Measurements from ENCODE around the gene CSAG2. TPM values are rescaled to one million over a fixed set of nuclear protein-coding genes. Genes with fewer than 3 reads are reported as not detected.

CSAG2 gene, protein sequence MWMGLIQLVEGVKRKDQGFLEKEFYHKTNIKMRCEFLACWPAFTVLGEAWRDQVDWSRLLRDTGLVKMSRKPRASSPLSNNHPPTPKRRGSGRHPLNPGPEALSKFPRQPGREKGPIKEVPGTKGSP
- total RNA-seq: not detected

DNA sequence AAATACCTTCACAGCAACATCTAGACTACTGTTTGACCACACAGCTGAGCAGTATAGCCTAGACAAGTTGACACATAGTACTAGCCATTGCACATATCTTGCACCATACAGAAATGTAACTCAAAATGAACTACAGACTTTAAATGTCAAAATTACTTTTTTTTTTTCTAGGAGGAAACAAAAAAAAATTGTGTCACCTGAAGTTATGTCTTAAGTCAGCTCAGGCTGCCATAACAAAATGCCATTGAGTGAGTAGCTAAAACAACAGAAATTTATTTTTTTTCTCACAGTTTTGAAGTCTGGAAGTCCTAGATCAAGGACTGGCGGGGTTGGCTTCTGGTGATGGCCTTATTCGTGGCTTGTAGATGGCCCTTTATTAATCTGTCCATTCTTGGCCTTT is at the start of gene CSAG2:
CSAG2 (minus strand) TSS at position 101 of the 400 bp plus-strand sequence. CDS start 161 bp downstream, outside the sequence.

DNA sequence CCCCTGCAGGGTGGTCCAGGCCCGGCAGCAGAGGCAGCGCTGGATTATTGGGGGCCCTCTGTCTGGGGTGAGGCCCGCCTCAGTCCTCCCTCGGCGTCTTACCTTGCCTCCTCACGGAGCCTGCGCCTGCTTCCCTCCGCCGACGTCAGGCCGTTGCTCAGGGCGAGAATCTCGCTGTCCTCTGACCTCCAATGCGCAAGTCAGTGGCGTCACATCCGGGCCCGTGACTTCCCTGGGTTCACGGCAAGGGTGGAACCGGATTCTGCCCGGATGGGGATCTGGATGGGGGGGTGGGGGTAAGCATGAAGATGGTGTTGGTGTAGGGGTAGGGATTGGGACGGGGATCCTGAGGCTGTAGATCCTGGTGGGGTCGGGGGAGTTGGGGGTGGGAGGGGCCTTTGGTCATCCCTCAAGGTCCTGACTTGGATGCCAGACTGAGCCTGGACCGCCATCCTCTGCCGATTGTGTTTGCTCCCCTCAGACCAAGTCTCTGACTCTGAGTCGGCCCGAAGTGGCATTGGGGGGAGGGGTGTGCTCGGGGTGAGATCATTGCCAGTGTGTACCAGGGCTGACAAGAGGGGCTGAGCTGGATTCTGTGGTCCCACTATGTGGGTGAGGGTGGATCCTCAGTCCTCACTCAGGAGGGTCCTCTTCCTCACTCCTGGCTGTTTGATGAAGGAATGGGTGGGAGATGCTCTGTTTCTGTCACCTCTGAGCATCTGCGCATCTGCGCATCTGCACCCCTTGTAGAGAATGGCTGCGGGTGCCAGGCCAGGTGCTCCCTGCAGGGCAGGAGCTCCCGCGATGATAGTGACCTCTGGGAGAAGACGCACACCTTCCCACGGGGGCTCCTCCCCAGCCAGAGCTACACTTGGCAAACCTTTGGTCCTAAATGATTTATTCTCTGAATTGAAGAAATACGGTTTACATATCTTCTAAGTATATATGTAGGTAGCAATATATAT is 44.9 kb upstream of the CSAG2 start, which contains the start of gene MAGEA2:
MAGEA2 (minus strand) TSS at position 157 of the 965 bp plus-strand sequence. CDS start 2,479 bp downstream, outside the sequence.

DNA sequence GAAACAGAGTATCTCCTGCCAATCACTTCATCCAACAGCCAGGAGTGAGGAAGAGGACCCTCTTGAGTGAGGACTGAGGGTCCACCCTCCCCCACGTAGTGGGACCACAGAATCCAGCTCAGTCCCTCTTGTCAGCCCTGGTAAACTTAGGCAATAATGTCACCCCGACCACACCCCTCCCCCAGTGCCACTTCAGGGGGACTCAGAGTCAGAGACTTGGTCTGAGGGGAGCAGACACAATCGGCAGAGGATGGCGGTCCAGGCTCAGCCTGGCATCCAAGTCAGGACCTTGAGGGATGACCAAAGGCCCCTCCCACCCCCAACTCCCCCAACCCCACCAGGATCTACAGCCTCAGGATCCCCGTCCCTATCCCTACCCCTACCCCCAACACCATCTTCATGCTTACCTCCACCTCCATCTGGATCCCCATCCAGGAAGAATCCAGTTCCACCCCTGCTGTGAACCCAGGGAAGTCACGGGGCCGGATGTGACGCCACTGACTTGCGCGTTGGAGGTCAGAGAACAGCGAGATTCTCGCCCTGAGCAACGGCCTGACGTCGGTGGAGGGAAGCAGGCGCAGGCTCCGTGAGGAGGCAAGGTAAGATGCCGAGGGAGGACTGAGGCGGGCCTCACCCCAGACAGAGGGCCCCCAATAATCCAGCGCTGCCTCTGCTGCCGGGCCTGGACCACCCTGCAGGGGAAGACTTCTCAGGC is 24.3 kb upstream of the CSAG2 start, which contains the start of the genes CSAG1 and MAGEA12:
CSAG1 (minus strand) TSS at position 461 of the 715 bp plus-strand sequence. CDS start 1,261 bp downstream, outside the sequence.
MAGEA12 (plus strand) TSS at position 497 of the 715 bp plus-strand sequence. CDS start 2,405 bp downstream, outside the sequence.

DNA sequence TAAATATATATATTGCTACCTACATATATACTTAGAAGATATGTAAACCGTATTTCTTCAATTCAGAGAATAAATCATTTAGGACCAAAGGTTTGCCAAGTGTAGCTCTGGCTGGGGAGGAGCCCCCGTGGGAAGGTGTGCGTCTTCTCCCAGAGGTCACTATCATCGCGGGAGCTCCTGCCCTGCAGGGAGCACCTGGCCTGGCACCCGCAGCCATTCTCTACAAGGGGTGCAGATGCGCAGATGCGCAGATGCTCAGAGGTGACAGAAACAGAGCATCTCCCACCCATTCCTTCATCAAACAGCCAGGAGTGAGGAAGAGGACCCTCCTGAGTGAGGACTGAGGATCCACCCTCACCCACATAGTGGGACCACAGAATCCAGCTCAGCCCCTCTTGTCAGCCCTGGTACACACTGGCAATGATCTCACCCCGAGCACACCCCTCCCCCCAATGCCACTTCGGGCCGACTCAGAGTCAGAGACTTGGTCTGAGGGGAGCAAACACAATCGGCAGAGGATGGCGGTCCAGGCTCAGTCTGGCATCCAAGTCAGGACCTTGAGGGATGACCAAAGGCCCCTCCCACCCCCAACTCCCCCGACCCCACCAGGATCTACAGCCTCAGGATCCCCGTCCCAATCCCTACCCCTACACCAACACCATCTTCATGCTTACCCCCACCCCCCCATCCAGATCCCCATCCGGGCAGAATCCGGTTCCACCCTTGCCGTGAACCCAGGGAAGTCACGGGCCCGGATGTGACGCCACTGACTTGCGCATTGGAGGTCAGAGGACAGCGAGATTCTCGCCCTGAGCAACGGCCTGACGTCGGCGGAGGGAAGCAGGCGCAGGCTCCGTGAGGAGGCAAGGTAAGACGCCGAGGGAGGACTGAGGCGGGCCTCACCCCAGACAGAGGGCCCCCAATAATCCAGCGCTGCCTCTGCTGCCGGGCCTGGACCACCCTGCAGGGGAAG is 5.0 kb upstream of the CSAG2 start, which contains the start of gene MAGEA2B:
MAGEA2B (plus strand) TSS at position 814 of the 973 bp plus-strand sequence. CDS start 2,479 bp downstream, outside the sequence.

DNA sequence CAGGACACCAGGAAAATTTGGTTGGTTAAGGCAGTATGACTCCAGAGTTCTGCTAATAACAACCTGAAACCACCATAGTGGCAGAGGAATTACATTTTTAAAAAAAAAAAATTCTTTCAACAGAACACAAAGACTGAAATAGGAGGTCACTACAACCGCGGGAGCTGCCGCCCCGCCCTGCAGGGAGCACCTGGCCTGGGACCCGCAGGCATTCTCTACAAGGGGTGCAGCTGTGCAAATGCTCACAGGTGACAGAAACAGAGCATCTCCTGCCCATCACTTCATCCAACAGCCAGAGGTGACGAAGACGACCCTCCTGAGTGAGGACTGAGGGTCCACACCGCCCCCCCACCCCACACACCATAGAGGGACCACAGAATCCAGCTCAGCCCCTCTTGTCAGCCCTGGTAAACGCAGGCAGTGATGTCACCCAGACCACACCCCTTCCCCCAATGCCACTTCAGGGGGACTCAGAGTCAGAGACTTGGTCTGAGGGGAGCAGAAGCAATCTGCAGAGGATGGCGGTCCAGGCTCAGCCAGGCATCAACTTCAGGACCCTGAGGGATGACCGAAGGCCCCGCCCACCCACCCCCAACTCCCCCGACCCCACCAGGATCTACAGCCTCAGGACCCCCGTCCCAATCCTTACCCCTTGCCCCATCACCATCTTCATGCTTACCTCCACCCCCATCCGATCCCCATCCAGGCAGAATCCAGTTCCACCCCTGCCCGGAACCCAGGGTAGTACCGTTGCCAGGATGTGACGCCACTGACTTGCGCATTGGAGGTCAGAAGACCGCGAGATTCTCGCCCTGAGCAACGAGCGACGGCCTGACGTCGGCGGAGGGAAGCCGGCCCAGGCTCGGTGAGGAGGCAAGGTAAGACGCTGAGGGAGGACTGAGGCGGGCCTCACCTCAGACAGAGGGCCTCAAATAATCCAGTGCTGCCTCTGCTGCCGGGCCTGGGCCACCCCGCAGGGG is 10.8 kb downstream of the CSAG2 start, which contains the start of gene MAGEA3:
MAGEA3 (plus strand) TSS at position 843 of the 980 bp plus-strand sequence. CDS start 2,039 bp downstream, outside the sequence.

Other genes with a start within 250 kb of the CSAG2 start
- gene GABRQ, start 71.4 kb downstream of the CSAG2 start, total RNA-seq: not detected
- gene MAGEA3, start 10.5 kb downstream of the CSAG2 start, total RNA-seq: not detected
- gene MAGEA2B, start 5.4 kb upstream of the CSAG2 start, total RNA-seq: not detected
- gene CSAG1, start 24.4 kb upstream of the CSAG2 start, total RNA-seq: not detected
- gene MAGEA12, start 24.5 kb upstream of the CSAG2 start, total RNA-seq: not detected
- not detected for gene MAGEA2, start 44.6 kb upstream of the CSAG2 start, total RNA-seq
- not detected for gene CSAG3, start 49.9 kb upstream of the CSAG2 start, total RNA-seq
- not detected for gene MAGEA6, start 60.4 kb upstream of the CSAG2 start, total RNA-seq
- 1 to 10 TPM; 7.3 to 8.4 TPM for gene CETN2, start 121.5 kb upstream of the CSAG2 start, total RNA-seq
- gene NSDHL, start 121.8 kb upstream of the CSAG2 start, total RNA-seq: 10 to 100 TPM; 14.7 TPM
- gene ZNF185, start 188.8 kb upstream of the CSAG2 start, total RNA-seq: under 1 TPM; 0.50 to 0.70 TPM